ENCODE data around the gene P3R3URF.

The P3R3URF gene

DNA sequence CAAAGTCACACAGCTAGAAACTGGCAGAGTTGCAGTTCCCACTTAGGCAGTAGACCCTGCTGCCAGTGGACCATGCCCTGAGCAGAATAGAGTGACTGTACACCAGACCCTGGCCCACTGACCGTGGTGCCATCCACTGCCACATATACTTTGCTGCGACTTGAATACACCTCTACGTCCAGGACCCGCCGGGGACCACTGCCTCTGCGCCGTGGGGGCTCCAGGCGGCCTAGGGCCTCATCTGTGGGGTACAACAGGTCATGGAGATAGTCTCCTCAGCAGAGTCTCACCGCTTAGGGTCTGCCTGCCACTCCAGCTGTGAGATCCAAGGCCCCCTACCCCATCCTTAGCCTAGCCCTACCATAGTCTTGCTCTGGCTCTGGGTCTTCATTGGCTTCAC lies 20.3 kb upstream of the P3R3URF start:
- Histone ChIP-seq H3K4me2 (ENCODE audit: low read length) (no peak overlapping the region), H3K27ac (no peak overlapping the region), H3K79me2 (no peaks in the 10 kb centered on the region), H3K27me3 (ENCODE audit: control insufficient read depth, insufficient read depth, low read length) (no peaks in the 10 kb centered on the region), H2AFZ (no peak overlapping the region), H3K9ac (no peak overlapping the region), H3K4me3 (ENCODE audit: low read depth, low read length) (no peak overlapping the region), H3K9me3 (ENCODE audit: control insufficient read depth, low read length) (no peaks in the 10 kb centered on the region), H3K4me1 (peaks cover 6% of the 10 kb centered on the region), H3K36me3 (ENCODE audit: control insufficient read depth, insufficient read depth, low read length) (no peaks in the 10 kb centered on the region)
- TF ChIP-seq CTCF (IDR thresholded peaks at IDR 0.05) = no peak

- no peaks in the 10 kb centered on the region for H3K27me3 ChIP-seq (ENCODE audit: control insufficient read depth, insufficient read depth, low read length)
- H3K4me1 ChIP-seq = peaks cover 6% of the 10 kb centered on the region
- H2AFZ ChIP-seq = no peak overlapping the region
- H3K36me3 ChIP-seq (ENCODE audit: control insufficient read depth, insufficient read depth, low read length) = no peaks in the 10 kb centered on the region
- no peak overlapping the region for H3K9ac ChIP-seq
- H3K27ac ChIP-seq = no peak overlapping the region
- H3K9me3 ChIP-seq (ENCODE audit: control insufficient read depth, low read length) = no peaks in the 10 kb centered on the region
- no peak overlapping the region for H3K4me3 ChIP-seq (ENCODE audit: low read depth, low read length)
- TF ChIP-seq CTCF (IDR thresholded peaks at IDR 0.05) = no peak
- H3K4me2 ChIP-seq (ENCODE audit: low read length) = no peak overlapping the region
- no peaks in the 10 kb centered on the region for H3K79me2 ChIP-seq
Observed at GRCh38 chr1:46194641-46195193, 18.4 kb upstream of the P3R3URF start.

DNA sequence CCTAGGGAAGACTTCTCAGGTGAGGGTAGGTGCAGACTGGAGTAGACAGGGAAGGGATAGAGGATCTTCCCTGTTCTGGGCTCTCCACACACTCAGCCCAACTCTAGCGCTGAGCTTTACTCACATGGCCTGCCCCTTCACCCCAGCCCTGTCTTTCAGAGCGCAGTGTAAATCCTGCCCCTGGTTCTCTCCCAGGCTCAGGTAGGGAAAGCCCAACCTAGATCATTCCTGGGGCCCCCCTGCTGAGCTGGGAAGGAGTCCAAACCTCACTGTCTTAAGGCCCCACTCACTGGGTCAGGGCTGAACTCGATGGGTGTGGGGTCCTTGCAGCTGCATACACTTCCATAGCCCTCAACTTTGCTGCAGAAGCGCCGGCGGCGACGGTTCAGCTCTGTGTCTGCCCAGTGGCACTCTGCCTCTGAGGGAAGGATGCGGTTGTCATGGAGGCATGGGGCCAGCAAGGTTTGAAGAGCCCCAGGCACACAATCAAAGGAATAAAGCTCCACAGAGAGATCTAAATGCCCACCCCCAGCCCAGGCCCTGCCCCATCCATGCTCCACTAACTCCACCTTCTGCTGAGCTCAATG lies 17.8 kb upstream of the P3R3URF start:
- Histone ChIP-seq H3K9me3 (ENCODE audit: control insufficient read depth, low read length) (no peaks in the 10 kb centered on the region), H3K27me3 (ENCODE audit: control insufficient read depth, insufficient read depth, low read length) (no peaks in the 10 kb centered on the region), H3K4me2 (ENCODE audit: low read length) (no peak overlapping the region), H3K4me3 (ENCODE audit: low read depth, low read length) (no peak overlapping the region), H3K9ac (no peak overlapping the region), H3K79me2 (no peaks in the 10 kb centered on the region), H3K4me1 (peaks cover 7% of the 10 kb centered on the region), H2AFZ (no peak overlapping the region), H3K27ac (no peak overlapping the region), H3K36me3 (ENCODE audit: control insufficient read depth, insufficient read depth, low read length) (no peaks in the 10 kb centered on the region)
- no peak for TF ChIP-seq CTCF (IDR thresholded peaks at IDR 0.05)

DNA sequence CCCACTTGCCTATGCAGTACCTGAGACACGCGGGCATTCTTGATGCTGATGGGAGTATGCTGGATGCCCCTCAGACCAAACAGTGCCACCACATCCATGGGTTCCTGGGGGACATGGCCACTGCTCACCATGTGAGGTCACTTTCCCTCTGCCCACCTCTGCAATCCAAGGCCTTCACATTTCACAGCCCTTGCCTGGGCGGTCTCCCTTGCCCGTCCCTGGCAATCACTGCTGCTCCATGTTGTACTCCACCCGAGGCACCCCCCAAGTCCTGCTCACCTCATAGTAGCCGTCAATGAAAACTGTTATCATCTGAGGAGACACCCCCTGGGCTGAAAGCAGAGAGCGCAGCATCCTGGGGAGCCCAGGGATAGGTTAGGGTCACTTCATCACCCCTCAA lies 17.0 kb upstream of the P3R3URF start:
- Histone ChIP-seq H3K36me3 (ENCODE audit: control insufficient read depth, insufficient read depth, low read length) (no peaks in the 10 kb centered on the region), H2AFZ (no peak overlapping the region), H3K9me3 (ENCODE audit: control insufficient read depth, low read length) (no peaks in the 10 kb centered on the region), H3K9ac (no peak overlapping the region), H3K27ac (no peak overlapping the region), H3K79me2 (no peaks in the 10 kb centered on the region), H3K27me3 (ENCODE audit: control insufficient read depth, insufficient read depth, low read length) (no peaks in the 10 kb centered on the region), H3K4me1 (peaks cover 14% of the 10 kb centered on the region), H3K4me2 (ENCODE audit: low read length) (no peak overlapping the region), H3K4me3 (ENCODE audit: low read depth, low read length) (no peak overlapping the region)
- no peak for TF ChIP-seq CTCF (IDR thresholded peaks at IDR 0.05)

DNA sequence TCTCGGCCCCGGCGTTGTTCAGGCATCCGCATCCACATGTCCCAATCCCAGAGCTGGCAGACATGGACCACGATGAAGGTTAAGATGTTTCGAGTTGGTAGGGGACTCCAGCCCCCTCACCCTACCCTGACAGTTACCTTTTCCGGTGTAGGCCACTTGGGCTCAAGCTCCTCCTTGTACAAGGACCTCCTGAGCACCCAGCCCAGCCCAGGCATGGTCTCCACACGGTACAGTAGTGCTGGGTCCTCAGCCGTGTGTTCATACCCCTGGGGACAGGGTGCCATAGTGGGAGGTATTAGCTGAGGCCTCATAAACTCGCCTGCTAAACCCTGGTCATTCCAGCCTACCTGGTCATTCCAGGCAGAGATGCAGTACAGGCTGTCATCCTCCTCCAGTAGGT lies 15.9 kb upstream of the P3R3URF start:
- no peaks in the 10 kb centered on the region for H3K36me3 ChIP-seq (ENCODE audit: control insufficient read depth, insufficient read depth, low read length)
- H3K4me3 ChIP-seq (ENCODE audit: low read depth, low read length) = no peak overlapping the region
- H3K9ac ChIP-seq = no peak overlapping the region
- no peaks in the 10 kb centered on the region for H3K9me3 ChIP-seq (ENCODE audit: control insufficient read depth, low read length)
- no peak for TF ChIP-seq CTCF (IDR thresholded peaks at IDR 0.05)
- H3K4me2 ChIP-seq (ENCODE audit: low read length) = no peak overlapping the region
- H3K27ac ChIP-seq = no peak overlapping the region
- H3K27me3 ChIP-seq (ENCODE audit: control insufficient read depth, insufficient read depth, low read length) = no peaks in the 10 kb centered on the region
- H2AFZ ChIP-seq = no peak overlapping the region
- H3K79me2 ChIP-seq = no peaks in the 10 kb centered on the region
- peaks cover 16% of the 10 kb centered on the region for H3K4me1 ChIP-seq

All from parathyroid adenoma (tissue), 2 donors.